Stimulated activated CD8-positive, alpha-beta memory T cell treated with anti-CD3 and anti-CD28 coated beads, Interleukin-12 subunit alpha, Interleukin-12 subunit beta, amount 100 ng/mL, for 1 hour (primary cell): ENCODE data around the gene CLDN10.

ENCODE experiments used
- DNase-seq: peaks from one replicate; pipeline ENCODE4 v3.0.0-alpha.2; 2020; ENCODE audit warnings: low read depth

The CLDN10 gene

GRCh38 chr13:95601216-95601615, 48.7 kb downstream of the CLDN10 start:
- DNase-seq, result no peak

- no peak for DNase-seq
Observed at GRCh38 chr13:95601906-95602305, 49.4 kb downstream of the CLDN10 start.

- DNase-seq, result no peak
Observed at GRCh38 chr13:95603887-95604555, 51.5 kb downstream of the CLDN10 start.

GRCh38 chr13:95604556-95604915, 52.0 kb downstream of the CLDN10 start:
- no peak for DNase-seq

GRCh38 chr13:95605448-95606125, 53.1 kb downstream of the CLDN10 start:
- DNase-seq, result no peak

- no peak for DNase-seq
Observed at GRCh38 chr13:95607366-95607765, 54.8 kb downstream of the CLDN10 start.

GRCh38 chr13:95608640-95609323, 56.3 kb downstream of the CLDN10 start:
- no peak for DNase-seq

- DNase-seq, result no peak
Observed at GRCh38 chr13:95614641-95615245, 62.2 kb downstream of the CLDN10 start.

GRCh38 chr13:95615539-95615938, 63.0 kb downstream of the CLDN10 start:
- DNase-seq, result no peak

GRCh38 chr13:95620030-95620824, 67.7 kb downstream of the CLDN10 start:
- no peak for DNase-seq

GRCh38 chr13:95620825-95621498, 68.4 kb downstream of the CLDN10 start:
- DNase-seq, result no peak

- no peak for DNase-seq
Observed at GRCh38 chr13:95623141-95623540, 70.6 kb downstream of the CLDN10 start.

GRCh38 chr13:95624020-95624419, 71.5 kb downstream of the CLDN10 start:
- no peak for DNase-seq

- no peak for DNase-seq
Observed at GRCh38 chr13:95626768-95627167, 74.2 kb downstream of the CLDN10 start.

GRCh38 chr13:95627590-95627989, 75.1 kb downstream of the CLDN10 start:
- no peak for DNase-seq

GRCh38 chr13:95628488-95628887, 76.0 kb downstream of the CLDN10 start:
- DNase-seq, result no peak

- no peak for DNase-seq
Observed at GRCh38 chr13:95629071-95629470, 76.6 kb downstream of the CLDN10 start.
